ENCODE measurements around the gene FOXD1. TPM values are rescaled to one million over a fixed set of nuclear protein-coding genes. Genes with fewer than 3 reads are reported as not detected.
"Not testable (repeated sequence)": the region's sequence is repeated elsewhere in the genome, so short reads cannot be mapped to it uniquely, and the experiment has no call there.

The FOXD1 gene
- total RNA-seq, 2 donors from 2014 or later = 0.17 to 0.24 TPM

DNA sequence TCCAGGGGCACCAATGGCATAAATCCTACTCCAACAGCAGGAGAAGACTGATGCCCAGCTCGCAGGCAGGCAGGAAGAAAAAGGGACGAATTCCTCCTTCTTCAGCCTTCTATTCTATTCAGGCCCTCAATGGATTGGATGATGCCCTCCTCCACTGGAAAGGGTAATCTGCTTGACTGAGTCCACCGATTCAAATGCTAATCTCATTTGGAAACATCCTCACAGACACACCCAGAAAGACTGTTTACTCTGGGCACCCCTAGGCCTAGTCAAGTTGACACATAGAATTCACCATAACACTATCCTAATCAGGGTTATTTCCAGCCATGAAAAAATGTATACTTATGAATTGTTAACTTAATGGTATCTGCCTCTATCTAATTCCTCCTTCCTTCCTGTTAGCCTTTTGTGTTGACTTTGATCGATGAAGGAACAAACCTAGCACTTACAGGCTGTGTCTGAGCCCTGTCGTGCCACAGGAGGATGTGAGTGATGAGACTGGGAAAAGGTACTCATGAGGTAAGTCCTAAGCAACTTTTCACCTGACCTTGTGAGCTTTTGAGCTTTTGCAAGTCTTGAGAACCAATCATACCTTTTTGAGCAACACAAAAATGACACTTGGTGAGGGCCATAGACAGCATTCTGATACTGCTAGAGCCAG is 36.5 kb downstream of the FOXD1 start:
- H3K4me1 ChIP-seq = no peaks in the 10 kb centered on the region
- peaks cover 8% of the 10 kb centered on the region for H3K27me3 ChIP-seq
- intact Hi-C loops (cut with DNase I) = no loop called here
- DNase-seq = no peak
- TF ChIP-seq, protein P1, sequence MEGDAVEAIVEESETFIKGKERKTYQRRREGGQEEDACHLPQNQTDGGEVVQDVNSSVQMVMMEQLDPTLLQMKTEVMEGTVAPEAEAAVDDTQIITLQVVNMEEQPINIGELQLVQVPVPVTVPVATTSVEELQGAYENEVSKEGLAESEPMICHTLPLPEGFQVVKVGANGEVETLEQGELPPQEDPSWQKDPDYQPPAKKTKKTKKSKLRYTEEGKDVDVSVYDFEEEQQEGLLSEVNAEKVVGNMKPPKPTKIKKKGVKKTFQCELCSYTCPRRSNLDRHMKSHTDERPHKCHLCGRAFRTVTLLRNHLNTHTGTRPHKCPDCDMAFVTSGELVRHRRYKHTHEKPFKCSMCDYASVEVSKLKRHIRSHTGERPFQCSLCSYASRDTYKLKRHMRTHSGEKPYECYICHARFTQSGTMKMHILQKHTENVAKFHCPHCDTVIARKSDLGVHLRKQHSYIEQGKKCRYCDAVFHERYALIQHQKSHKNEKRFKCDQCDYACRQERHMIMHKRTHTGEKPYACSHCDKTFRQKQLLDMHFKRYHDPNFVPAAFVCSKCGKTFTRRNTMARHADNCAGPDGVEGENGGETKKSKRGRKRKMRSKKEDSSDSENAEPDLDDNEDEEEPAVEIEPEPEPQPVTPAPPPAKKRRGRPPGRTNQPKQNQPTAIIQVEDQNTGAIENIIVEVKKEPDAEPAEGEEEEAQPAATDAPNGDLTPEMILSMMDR (IDR thresholded peaks at IDR 0.05) = no peak
- no peak overlapping the region for H3K4me3 ChIP-seq
- H3K9me3 ChIP-seq = no peaks in the 10 kb centered on the region
- H3K9ac ChIP-seq (ENCODE audit: low read depth in 2 of 2, low read length in 2 of 2) = no peak overlapping the region
- no peaks in the 10 kb centered on the region for H3K36me3 ChIP-seq
- H3K27ac ChIP-seq = no peak overlapping the region

DNA sequence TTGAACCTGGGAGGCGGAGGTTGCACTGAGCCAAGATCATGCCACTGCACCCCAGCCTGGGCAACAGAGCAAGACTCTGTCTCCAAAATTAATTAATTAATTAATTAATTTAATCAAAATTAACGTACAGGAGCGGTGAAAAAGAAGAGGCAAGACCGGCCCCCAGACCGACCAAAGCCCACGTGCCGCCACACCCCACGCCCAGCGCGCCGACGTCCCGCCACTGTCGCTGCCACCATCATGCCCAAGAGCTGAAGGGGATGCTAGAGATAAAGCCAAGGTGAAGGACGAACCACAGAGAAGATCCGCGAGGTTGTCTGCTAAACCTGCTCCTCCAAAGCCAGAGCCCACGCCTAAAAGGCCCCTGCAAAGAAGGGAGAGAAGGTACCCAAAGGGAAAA is 38.6 kb downstream of the FOXD1 start:
- H3K4me3 ChIP-seq; intact Hi-C loops (cut with DNase I); H3K27me3 ChIP-seq; H3K27ac ChIP-seq; H3K9me3 ChIP-seq; H3K36me3 ChIP-seq; H3K4me1 ChIP-seq; DNase-seq; H3K9ac ChIP-seq (ENCODE audit: low read depth in 2 of 2, low read length in 2 of 2): not testable (repeated sequence)

DNA sequence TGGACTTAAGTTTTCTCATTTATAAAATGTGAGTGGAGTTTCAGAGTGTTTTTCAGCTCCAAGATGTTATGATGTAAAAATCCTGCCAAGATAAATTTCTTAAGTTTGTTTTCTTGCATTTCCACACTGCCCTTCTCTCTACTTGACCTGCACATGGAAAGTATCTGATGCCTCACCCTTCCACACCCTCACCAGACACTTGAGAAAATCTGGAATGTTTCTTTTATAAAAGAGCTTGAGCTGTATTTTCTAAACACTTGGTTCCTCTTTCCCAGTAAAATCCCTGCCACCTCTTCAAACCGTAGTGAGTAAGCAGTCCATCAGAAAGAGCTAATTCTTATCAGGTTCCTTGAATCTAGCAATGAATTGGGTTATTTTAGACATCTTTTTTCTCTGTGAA is 42.9 kb downstream of the FOXD1 start:
- Histone ChIP-seq H3K9me3 (no peaks in the 10 kb centered on the region), H3K27me3 (no peaks in the 10 kb centered on the region), H3K36me3 (no peaks in the 10 kb centered on the region), H3K4me1 (no peaks in the 10 kb centered on the region), H3K9ac (ENCODE audit: low read depth in 2 of 2, low read length in 2 of 2) (no peak overlapping the region), H3K27ac (no peak overlapping the region), H3K4me3 (no peak overlapping the region)
- intact Hi-C loops (cut with DNase I) = no loop called here
- TF ChIP-seq, protein P1 (IDR thresholded peaks at IDR 0.05) = no peak
- DNase-seq = no peak

DNA sequence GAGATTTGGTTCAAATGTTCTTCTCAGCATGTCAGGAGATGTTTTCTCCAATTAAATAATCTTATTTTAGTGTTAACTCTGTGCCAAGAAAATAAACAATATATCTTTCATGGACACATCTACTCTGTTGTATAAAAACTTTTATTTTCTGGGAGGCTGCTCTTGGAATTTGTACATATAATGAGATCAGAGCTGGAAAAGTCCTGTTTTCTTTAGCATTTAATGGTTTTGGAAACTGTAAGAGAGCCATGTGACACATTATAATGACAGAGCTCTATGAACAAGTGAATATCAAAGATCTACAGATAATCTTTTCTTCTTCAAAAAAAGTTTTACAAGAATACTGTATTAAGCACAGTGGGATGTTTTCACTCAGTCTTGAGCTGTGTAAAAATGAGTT is 48.8 kb downstream of the FOXD1 start:
- Histone ChIP-seq H3K9me3 (no peaks in the 10 kb centered on the region), H3K4me3 (no peak overlapping the region), H3K36me3 (no peaks in the 10 kb centered on the region), H3K27ac (no peak overlapping the region), H3K9ac (ENCODE audit: low read depth in 2 of 2, low read length in 2 of 2) (no peak overlapping the region), H3K4me1 (no peaks in the 10 kb centered on the region), H3K27me3 (no peaks in the 10 kb centered on the region)
- TF ChIP-seq, protein P1 (IDR thresholded peaks at IDR 0.05) = no peak
- intact Hi-C loops (cut with DNase I) = no loop called here
- DNase-seq = no peak

Other genes with a start within 250 kb of the FOXD1 start
- 100 to 1,000 TPM; 527 to 610 TPM for gene BTF3, start 49.7 kb upstream of the FOXD1 start, total RNA-seq
- 10 to 100 TPM; 17.5 to 18.3 TPM for gene ANKRA2, start 116.9 kb upstream of the FOXD1 start, total RNA-seq
- 10 to 100 TPM in 1 of 2 donors, 1 to 10 TPM in 1; 9.4 to 13.9 TPM for gene UTP15, start 117.0 kb upstream of the FOXD1 start, total RNA-seq
- gene ARHGEF28, start 177.4 kb upstream of the FOXD1 start, total RNA-seq = 1 to 10 TPM; 7.6 to 8.0 TPM